GM12801 (cell line): ENCODE measurements around the gene CD180.

ENCODE experiments used
- TF ChIP-seq, protein P1 (sequence below): IDR thresholded peaks from one replicate; pipeline ENCODE4 v1.5.1; 2011; ENCODE audit warnings: control low read depth; ENCODE audit not compliant: insufficient read length; ENCODE audit errors: extremely low read depth

The CD180 gene

DNA sequence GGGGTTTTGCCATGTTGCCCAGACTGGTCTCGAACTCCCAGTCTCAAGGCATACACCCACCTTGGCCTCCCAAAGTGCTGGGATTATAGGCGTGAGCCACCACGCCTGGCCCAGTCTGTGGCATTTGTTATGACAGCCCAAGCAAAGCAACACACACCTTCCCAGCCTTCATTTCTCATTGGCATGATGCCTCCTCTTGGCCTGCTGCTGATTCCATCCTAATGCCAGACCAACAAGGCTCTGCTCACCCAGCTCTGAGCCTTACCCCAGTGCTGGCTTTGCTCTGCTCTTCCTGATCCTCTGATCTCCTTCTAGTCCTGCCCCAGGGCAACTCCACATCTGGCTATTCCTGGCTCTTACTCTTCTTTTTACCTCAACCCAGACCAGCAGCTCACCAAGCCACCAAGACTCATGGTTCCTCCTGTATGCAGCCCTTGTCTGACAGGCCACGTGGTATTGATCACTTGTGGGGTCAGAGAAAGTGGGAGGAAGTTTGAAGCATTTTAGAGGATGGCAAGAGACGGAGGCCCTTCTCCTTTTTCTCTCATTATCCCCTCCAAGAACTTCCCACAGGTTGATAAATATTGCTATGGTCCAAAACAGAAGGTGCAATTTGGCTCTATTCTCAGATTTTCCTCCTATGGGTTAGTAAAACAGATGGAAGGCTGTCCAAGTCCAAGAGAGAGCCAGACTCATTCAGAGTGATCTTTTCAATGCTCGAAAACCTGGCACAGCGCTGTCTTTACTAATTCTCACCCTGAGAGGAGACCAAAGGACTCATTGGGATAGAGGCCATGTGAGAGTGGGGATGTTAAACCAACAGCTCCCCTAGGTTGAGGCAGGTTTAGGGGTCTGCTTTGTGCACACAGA, 958 bp downstream of the CD180 start:
- TF ChIP-seq, protein P1, sequence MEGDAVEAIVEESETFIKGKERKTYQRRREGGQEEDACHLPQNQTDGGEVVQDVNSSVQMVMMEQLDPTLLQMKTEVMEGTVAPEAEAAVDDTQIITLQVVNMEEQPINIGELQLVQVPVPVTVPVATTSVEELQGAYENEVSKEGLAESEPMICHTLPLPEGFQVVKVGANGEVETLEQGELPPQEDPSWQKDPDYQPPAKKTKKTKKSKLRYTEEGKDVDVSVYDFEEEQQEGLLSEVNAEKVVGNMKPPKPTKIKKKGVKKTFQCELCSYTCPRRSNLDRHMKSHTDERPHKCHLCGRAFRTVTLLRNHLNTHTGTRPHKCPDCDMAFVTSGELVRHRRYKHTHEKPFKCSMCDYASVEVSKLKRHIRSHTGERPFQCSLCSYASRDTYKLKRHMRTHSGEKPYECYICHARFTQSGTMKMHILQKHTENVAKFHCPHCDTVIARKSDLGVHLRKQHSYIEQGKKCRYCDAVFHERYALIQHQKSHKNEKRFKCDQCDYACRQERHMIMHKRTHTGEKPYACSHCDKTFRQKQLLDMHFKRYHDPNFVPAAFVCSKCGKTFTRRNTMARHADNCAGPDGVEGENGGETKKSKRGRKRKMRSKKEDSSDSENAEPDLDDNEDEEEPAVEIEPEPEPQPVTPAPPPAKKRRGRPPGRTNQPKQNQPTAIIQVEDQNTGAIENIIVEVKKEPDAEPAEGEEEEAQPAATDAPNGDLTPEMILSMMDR: no peak

DNA sequence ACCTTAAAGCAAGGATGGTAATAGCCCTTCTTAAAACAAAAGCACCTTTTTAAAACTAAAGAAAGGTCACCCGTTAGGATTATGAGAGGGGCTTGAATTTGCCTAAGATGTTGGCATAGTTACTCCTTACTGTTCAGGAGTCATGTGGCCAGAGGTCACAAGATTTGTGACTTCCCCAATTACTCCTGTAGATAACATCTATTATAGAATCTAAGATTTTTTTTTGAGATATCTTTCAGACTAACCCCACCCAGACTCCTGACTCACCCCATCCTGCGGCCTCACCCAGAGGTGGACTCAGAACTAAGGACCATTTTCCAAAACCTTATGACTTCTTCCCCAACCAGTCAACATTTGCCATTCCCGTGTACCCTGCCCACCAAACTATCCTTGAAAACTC, 2.4 kb downstream of the CD180 start:
- TF ChIP-seq, protein P1: no peak

DNA sequence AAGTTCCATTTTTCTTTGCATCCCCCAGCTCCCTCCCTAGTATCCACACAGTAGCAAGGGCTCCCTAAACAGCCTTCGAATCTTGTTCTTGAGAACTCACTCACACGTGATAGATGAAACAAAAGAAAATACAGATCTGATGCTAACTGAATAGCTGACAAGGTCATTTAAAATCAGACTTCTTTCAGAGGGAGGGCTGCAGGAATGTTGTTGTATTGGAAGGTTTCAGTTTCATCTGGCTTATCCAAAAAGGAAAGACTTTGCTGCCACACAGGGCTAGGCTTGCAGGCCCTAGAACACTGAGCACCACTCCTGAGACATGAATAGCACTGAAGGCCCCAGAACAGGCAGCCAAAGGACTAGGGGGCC, 3.2 kb downstream of the CD180 start:
- TF ChIP-seq, protein P1: no peak

DNA sequence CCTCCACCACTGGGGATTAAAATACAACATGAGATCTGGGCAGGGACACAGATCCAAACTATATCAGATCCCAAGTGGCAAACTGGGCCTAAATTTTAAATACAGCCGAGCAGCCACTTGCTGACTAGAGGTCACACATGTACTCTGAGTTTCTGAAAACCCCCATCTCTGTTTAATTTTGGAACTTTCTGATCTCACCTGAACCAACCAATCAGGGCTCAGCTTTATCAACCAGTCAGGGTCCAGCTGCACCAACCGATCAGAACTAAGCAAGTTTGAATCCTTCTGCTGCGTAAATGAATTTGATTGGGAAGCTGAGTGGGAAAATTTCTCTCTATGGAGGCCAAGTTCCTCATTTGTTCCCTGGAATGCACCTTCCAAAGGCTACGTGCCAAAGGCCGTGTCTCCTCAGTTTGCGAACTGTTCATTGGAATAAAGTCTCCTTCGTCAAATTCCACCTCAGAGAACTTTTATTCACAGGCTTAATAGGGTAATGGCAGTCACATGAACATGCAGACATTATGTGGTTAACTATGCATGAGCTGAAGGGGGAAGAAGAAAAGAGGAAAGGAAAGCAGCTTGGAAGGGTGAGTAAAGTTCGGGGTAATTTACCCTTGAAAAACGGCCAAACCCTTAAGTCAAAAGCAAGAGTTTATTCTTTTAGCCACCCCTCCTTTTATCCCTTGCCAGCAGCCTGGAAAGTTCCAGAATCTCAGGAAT, 3.7 kb downstream of the CD180 start:
- TF ChIP-seq, protein P1: no peak

DNA sequence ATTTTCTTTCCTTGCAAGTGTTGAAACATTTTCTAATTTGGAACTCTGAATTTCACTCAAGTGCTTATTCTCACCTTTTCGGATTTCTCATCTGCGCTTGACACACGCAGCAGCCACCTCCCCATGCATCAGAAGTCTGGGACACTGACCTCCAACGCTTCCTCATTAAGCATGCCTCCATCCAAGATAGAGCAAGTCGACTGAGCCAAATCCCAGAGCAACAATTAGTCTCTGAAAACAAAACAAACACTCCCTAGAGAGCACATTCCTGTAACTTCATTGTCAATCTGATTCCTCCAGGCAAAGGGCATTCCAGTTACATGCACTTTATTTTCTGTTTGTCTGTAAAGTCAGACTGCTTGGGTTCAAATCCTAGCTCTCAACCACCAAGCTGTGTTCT, 5.7 kb downstream of the CD180 start:
- TF ChIP-seq, protein P1: no peak

DNA sequence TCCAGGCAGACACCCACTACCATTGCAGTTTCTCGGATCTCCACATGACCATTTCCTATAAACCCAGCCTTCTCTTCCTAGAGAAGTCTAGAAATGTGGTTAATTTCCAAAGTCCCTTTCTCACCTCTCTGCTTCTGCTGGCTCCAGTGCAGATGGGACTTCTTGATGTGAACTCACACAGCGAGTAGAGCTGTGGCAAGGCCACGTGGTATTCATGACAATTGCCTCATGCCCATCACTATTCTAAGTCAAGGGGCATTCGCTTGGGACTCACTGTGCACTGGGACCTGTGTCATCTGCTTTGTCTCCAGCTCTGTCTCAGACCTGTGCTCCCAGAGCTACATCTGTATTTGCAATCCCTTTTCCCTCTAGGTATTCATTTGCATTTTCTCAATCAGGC, 6.2 kb downstream of the CD180 start:
- TF ChIP-seq, protein P1: no peak

DNA sequence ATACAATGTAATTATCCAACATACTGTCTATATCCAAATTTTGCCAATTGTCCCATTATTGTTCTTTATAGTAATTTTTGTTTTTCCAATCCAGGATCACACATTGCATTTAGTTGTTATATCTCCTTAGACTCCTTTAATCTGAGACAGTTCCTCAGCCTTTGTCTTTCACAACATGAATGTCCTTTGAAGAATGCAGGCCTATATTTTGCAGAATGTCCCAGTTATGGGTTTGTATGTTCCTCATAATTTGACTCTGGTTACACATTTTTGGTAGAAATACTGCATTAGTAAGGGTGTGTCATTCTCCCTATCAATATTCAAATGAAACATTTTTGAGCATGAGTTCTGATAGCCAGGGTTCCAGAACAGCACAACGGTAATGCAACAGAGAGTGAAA, 6.7 kb downstream of the CD180 start:
- TF ChIP-seq, protein P1: no peak
